Measurements from ENCODE around the gene PAK5.

GRCh38 chr20:9744551-9744950, 94.3 kb downstream of the PAK5 start:
- no peak for TF ChIP-seq POLR2A (IDR thresholded peaks at IDR 0.05; ENCODE audit: low read length)
- TF ChIP-seq MAFK (IDR thresholded peaks at IDR 0.05; ENCODE audit: partially characterized antibody): no peak
- TF ChIP-seq PHF8 (IDR thresholded peaks at IDR 0.05; ENCODE audit: borderline replicate concordance, low read depth): no peak
- TF ChIP-seq CEBPB (IDR thresholded peaks at IDR 0.05): no peak
- TF ChIP-seq ZSCAN20 (CRISPR knock-in tag; IDR thresholded peaks at IDR 0.05): no peak
- TF ChIP-seq, protein P1, sequence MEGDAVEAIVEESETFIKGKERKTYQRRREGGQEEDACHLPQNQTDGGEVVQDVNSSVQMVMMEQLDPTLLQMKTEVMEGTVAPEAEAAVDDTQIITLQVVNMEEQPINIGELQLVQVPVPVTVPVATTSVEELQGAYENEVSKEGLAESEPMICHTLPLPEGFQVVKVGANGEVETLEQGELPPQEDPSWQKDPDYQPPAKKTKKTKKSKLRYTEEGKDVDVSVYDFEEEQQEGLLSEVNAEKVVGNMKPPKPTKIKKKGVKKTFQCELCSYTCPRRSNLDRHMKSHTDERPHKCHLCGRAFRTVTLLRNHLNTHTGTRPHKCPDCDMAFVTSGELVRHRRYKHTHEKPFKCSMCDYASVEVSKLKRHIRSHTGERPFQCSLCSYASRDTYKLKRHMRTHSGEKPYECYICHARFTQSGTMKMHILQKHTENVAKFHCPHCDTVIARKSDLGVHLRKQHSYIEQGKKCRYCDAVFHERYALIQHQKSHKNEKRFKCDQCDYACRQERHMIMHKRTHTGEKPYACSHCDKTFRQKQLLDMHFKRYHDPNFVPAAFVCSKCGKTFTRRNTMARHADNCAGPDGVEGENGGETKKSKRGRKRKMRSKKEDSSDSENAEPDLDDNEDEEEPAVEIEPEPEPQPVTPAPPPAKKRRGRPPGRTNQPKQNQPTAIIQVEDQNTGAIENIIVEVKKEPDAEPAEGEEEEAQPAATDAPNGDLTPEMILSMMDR (IDR thresholded peaks at IDR 0.05): no peak
- no peak for TF ChIP-seq RCOR1 (IDR thresholded peaks at IDR 0.05; ENCODE audit: low read depth, low read length)
